HCT116 (cell line): ENCODE data around the gene ANO6.

Experiments
- ELF1 ChIP-seq: IDR thresholded peaks from 2 replicates; pipeline ENCODE4 v1.6.1; 2012; ENCODE audit warnings: low read depth, borderline replicate concordance
- EZH2 ChIP-seq: fragments of 200-600 bp; sonication (generic); IDR thresholded peaks from 2 replicates; pipeline ENCODE4 v1.6.1; 2017; ENCODE audit warnings: antibody characterized with exemption, mixed run types
- EZH2phosphoT487 ChIP-seq: fragments of 200-600 bp; IDR thresholded peaks from 2 replicates; pipeline ENCODE4 v1.6.1; 2018; ENCODE audit warnings: antibody characterized with exemption, borderline replicate concordance
- JUND ChIP-seq: IDR thresholded peaks from 2 replicates; pipeline ENCODE4 v1.6.1; 2012
- POLR2A ChIP-seq: IDR thresholded peaks from 2 replicates; pipeline ENCODE4 v1.7.0; 2011; ENCODE audit warnings: borderline replicate concordance; ENCODE audit not compliant: insufficient read depth, insufficient read length; ENCODE audit errors: extremely low read depth
- POLR2AphosphoS5 ChIP-seq: IDR thresholded peaks from 2 replicates; pipeline ENCODE4 v1.6.1; 2011; ENCODE audit warnings: mild to moderate bottlenecking, low read depth, low read length, moderate library complexity
- RAD21 ChIP-seq: IDR thresholded peaks from 2 replicates; pipeline ENCODE4 v1.6.1; 2012; ENCODE audit warnings: low read depth, mild to moderate bottlenecking
- SRF ChIP-seq: IDR thresholded peaks from 2 replicates; pipeline ENCODE4 v1.6.1; 2012; ENCODE audit warnings: low read depth
- YY1 ChIP-seq: IDR thresholded peaks from 2 replicates; pipeline ENCODE4 v1.6.1; 2011; ENCODE audit warnings: low read length, low read depth, moderate library complexity, mild to moderate bottlenecking; ENCODE audit not compliant: insufficient replicate concordance; ENCODE audit errors: extremely low read depth
- ZNF274 ChIP-seq: fragments of 200-500 bp; sonication (Bioruptor generic); IDR thresholded peaks from 2 replicates; pipeline ENCODE4 v1.6.1; 2014; ENCODE audit warnings: mild to moderate bottlenecking, low read depth, low read length, inconsistent platforms
- TF ChIP-seq, protein P1 (sequence below): IDR thresholded peaks from 2 replicates; pipeline ENCODE4 v1.6.1; 2012; ENCODE audit warnings: low read depth
- TF ChIP-seq, protein P2 (sequence below), 3 experiments: fragments of 200-600 bp in 1 of 3; sonication (generic) in 1 of 3; IDR thresholded peaks in 2 of 3; conservative IDR thresholded peaks in 1 of 3; 2 replicates each; pipeline ENCODE4 v1.5.1; 2012 to 2017; ENCODE audit warnings: low read depth in 2 of 3, low read length in 2 of 3, antibody characterized with exemption in 1 of 3, borderline replicate concordance in 1 of 3, control low read depth in 1 of 3, mild to moderate bottlenecking in 1 of 3, mixed read lengths in 1 of 3, mixed run types in 1 of 3, moderate library complexity in 1 of 3; ENCODE audit not compliant: insufficient read depth in 1 of 3
- TF ChIP-seq, protein P3 (sequence below): IDR thresholded peaks from 2 replicates; pipeline ENCODE4 v1.6.1; 2012
- TF ChIP-seq, protein P4 (sequence below): IDR thresholded peaks from 2 replicates; pipeline ENCODE4 v1.6.1; 2012

DNA sequence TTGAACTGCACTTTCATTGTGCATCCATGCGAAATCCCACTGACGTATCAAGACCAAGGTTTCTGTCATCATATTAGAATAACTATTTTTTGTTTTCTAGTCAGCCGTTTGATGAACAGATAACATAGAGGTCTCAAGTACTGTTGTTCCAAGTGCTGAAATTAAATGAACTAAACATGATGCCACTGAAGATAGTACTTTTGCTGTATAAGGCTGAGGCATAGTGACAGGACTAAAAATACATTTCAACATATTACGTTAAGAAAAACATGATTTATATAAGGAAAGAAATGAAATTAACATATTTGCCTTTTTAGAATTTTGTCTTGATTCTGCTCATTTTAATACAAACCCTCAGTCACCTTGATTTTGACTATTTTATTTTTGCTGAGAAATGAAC, 82.2 kb downstream of the ANO6 start:
- TF ChIP-seq, protein P1, sequence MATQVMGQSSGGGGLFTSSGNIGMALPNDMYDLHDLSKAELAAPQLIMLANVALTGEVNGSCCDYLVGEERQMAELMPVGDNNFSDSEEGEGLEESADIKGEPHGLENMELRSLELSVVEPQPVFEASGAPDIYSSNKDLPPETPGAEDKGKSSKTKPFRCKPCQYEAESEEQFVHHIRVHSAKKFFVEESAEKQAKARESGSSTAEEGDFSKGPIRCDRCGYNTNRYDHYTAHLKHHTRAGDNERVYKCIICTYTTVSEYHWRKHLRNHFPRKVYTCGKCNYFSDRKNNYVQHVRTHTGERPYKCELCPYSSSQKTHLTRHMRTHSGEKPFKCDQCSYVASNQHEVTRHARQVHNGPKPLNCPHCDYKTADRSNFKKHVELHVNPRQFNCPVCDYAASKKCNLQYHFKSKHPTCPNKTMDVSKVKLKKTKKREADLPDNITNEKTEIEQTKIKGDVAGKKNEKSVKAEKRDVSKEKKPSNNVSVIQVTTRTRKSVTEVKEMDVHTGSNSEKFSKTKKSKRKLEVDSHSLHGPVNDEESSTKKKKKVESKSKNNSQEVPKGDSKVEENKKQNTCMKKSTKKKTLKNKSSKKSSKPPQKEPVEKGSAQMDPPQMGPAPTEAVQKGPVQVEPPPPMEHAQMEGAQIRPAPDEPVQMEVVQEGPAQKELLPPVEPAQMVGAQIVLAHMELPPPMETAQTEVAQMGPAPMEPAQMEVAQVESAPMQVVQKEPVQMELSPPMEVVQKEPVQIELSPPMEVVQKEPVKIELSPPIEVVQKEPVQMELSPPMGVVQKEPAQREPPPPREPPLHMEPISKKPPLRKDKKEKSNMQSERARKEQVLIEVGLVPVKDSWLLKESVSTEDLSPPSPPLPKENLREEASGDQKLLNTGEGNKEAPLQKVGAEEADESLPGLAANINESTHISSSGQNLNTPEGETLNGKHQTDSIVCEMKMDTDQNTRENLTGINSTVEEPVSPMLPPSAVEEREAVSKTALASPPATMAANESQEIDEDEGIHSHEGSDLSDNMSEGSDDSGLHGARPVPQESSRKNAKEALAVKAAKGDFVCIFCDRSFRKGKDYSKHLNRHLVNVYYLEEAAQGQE: no peak
- TF ChIP-seq, protein P2, sequence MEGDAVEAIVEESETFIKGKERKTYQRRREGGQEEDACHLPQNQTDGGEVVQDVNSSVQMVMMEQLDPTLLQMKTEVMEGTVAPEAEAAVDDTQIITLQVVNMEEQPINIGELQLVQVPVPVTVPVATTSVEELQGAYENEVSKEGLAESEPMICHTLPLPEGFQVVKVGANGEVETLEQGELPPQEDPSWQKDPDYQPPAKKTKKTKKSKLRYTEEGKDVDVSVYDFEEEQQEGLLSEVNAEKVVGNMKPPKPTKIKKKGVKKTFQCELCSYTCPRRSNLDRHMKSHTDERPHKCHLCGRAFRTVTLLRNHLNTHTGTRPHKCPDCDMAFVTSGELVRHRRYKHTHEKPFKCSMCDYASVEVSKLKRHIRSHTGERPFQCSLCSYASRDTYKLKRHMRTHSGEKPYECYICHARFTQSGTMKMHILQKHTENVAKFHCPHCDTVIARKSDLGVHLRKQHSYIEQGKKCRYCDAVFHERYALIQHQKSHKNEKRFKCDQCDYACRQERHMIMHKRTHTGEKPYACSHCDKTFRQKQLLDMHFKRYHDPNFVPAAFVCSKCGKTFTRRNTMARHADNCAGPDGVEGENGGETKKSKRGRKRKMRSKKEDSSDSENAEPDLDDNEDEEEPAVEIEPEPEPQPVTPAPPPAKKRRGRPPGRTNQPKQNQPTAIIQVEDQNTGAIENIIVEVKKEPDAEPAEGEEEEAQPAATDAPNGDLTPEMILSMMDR (IDR thresholded peaks at IDR 0.05 in 2 of 3, conservative IDR thresholded peaks at IDR 0.05 in 1 of 3; ENCODE audit: borderline replicate concordance in 1 of 3, insufficient read depth in 1 of 3, low read depth in 2 of 3, low read length in 2 of 3): no peak
- no peak for TF ChIP-seq POLR2A
- TF ChIP-seq EZH2phosphoT487: no peak
- no peak for TF ChIP-seq EZH2
- TF ChIP-seq, protein P3, sequence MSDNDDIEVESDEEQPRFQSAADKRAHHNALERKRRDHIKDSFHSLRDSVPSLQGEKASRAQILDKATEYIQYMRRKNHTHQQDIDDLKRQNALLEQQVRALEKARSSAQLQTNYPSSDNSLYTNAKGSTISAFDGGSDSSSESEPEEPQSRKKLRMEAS: no peak
- no peak for TF ChIP-seq RAD21
- TF ChIP-seq POLR2AphosphoS5: no peak
- no peak for TF ChIP-seq ZNF274
- TF ChIP-seq JUND: no peak
- TF ChIP-seq, protein P4, sequence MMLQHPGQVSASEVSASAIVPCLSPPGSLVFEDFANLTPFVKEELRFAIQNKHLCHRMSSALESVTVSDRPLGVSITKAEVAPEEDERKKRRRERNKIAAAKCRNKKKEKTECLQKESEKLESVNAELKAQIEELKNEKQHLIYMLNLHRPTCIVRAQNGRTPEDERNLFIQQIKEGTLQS: no peak
- TF ChIP-seq YY1: no peak
- no peak for TF ChIP-seq ELF1
- TF ChIP-seq SRF: no peak
